SH-SY5Y (cell line): ENCODE measurements around the gene MATN1.

Source experiments
- GATA2 ChIP-seq: IDR thresholded peaks from 2 replicates; pipeline ENCODE4 v1.6.1; 2011; ENCODE audit warnings: mild to moderate bottlenecking, low read depth, low read length
- GATA3 ChIP-seq: IDR thresholded peaks from 2 replicates; pipeline ENCODE4 v1.6.1; 2011; ENCODE audit warnings: low read depth, mild to moderate bottlenecking, low read length, moderate library complexity

- TF ChIP-seq GATA3: no peak
- TF ChIP-seq GATA2: no peak
These were observed 45.9 kb downstream of the MATN1 start for GRCh38 chr1:30677471-30677870.
